IMR-90 (cell line): Measurements from ENCODE around the gene NARS2. TPM values are rescaled to one million over a fixed set of nuclear protein-coding genes. Genes with fewer than 3 reads are reported as not detected.

Experiments used
- ATAC-seq: fragments of 200-7000 bp; cut with Tn5 transposase; 2 replicates; pipeline ENCODE4 v1.9.1; 2020; ENCODE audit warnings: low read depth, mild to moderate bottlenecking, moderate library complexity
- BruUV-seq: library from RNA; stranded (reverse); fragments of 400-500 nt; replicated peaks from 2 replicates; lab custom pipeline; 2021; lab: Mats Ljungman, UMichigan
- CTCF ChIA-PET: fragments of 300-600 bp; formaldehyde crosslinking; extraction: SDS; loops from one replicate; lab custom pipeline; 2021; ENCODE audit warnings: antibody characterized with exemption; lab: Yijun Ruan, JAX
- POLR2A ChIA-PET: fragments of 300-600 bp; sonication (Branson Sonifier 250); formaldehyde crosslinking; loops from one replicate; lab custom pipeline; 2022; ENCODE audit warnings: antibody characterized with exemption; ENCODE audit not compliant: unreplicated experiment; lab: Charles Lee
- DNase-seq: peaks from one replicate; pipeline ENCODE4 v3.0.0; 2013
- H2AFZ ChIP-seq: replicated peaks from 2 replicates; pipeline ENCODE3; 2013; ENCODE audit warnings: low read length, mild to moderate bottlenecking; ENCODE audit not compliant: poor library complexity
- H2AK5ac ChIP-seq: 2 replicates; pipeline ENCODE4 v1.6.1; 2013; ENCODE audit warnings: low read depth, low read length, inconsistent platforms
- H2AK9ac ChIP-seq: replicated peaks from 2 replicates; pipeline ENCODE3; 2013; ENCODE audit warnings: mild to moderate bottlenecking, low read depth, low read length, moderate library complexity; ENCODE audit not compliant: poor library complexity
- H2BK120ac ChIP-seq: 2 replicates; pipeline ENCODE4 v1.6.1; 2013; ENCODE audit warnings: low read depth, low read length, inconsistent platforms
- H2BK15ac ChIP-seq: 3 replicates; pipeline ENCODE4 v1.6.1; 2013; ENCODE audit warnings: low read depth, low read length, inconsistent platforms
- H2BK20ac ChIP-seq: 2 replicates; pipeline ENCODE4 v1.6.1; 2013; ENCODE audit warnings: low read depth, mild to moderate bottlenecking, inconsistent platforms, low read length, moderate library complexity
- H2BK5ac ChIP-seq: 2 replicates; pipeline ENCODE4 v1.6.1; 2013; ENCODE audit warnings: mild to moderate bottlenecking, low read depth, low read length, inconsistent platforms; ENCODE audit not compliant: poor library complexity, severe bottlenecking
- H3K14ac ChIP-seq: replicated peaks from 2 replicates; pipeline ENCODE4 v1.6.1; 2013; ENCODE audit warnings: low read depth, low read length, inconsistent platforms
- H3K18ac ChIP-seq: 2 replicates; pipeline ENCODE4 v1.6.1; 2013; ENCODE audit warnings: low read depth, low read length, control low read depth
- H3K23ac ChIP-seq: 2 replicates; pipeline ENCODE4 v1.6.1; 2013; ENCODE audit warnings: low read depth, low read length, inconsistent platforms
- H3K27ac ChIP-seq: 2 replicates; pipeline ENCODE4 v1.5.1; 2013; ENCODE audit warnings: mild to moderate bottlenecking, control low read depth, low read length; ENCODE audit not compliant: insufficient read depth
- H3K27me3 ChIP-seq: 2 replicates; pipeline ENCODE4 v1.6.1; 2013; ENCODE audit warnings: low read length; ENCODE audit not compliant: control insufficient read depth, insufficient read depth
- H3K36me3 ChIP-seq: 2 replicates; pipeline ENCODE4 v1.6.1; 2013; ENCODE audit warnings: low read length, mixed read lengths; ENCODE audit not compliant: control insufficient read depth, insufficient read depth
- H3K4ac ChIP-seq: 2 replicates; pipeline ENCODE4 v1.6.1; 2013; ENCODE audit warnings: low read depth, low read length, inconsistent platforms
- H3K4me1 ChIP-seq: 2 replicates; pipeline ENCODE4 v1.6.1; 2013; ENCODE audit warnings: low read length, mixed read lengths; ENCODE audit not compliant: control insufficient read depth, insufficient read depth
- H3K4me2 ChIP-seq: 2 replicates; pipeline ENCODE4 v1.6.1; 2013; ENCODE audit warnings: low read depth, mild to moderate bottlenecking, control low read depth, low read length, moderate library complexity
- H3K4me3 ChIP-seq: 2 replicates; pipeline ENCODE4 v1.5.1; 2013; ENCODE audit warnings: low read depth, mild to moderate bottlenecking, control low read depth, low read length, moderate library complexity; ENCODE audit not compliant: insufficient read depth
- H3K56ac ChIP-seq: 2 replicates; pipeline ENCODE4 v1.6.1; 2013; ENCODE audit warnings: low read length, inconsistent platforms; ENCODE audit not compliant: insufficient read depth; ENCODE audit errors: extremely low read depth
- H3K79me1 ChIP-seq, 2 experiments: 2 replicates each; pipeline ENCODE4 v1.6.1; 2013; ENCODE audit warnings: low read length in 2 of 2, inconsistent platforms in 1 of 2, low read depth in 1 of 2
- H3K9ac ChIP-seq: 2 replicates; pipeline ENCODE4 v1.6.1; 2013; ENCODE audit warnings: low read depth, low read length, control low read depth
- H3K9me1 ChIP-seq: 2 replicates; pipeline ENCODE4 v1.6.1; 2013; ENCODE audit warnings: low read length, inconsistent platforms; ENCODE audit not compliant: insufficient read depth
- H3K9me3 ChIP-seq: 2 replicates; pipeline ENCODE4 v1.6.1; 2013; ENCODE audit warnings: low read length; ENCODE audit not compliant: control insufficient read depth, insufficient read depth
- H4K20me1 ChIP-seq: 2 replicates; pipeline ENCODE4 v1.6.1; 2013; ENCODE audit warnings: low read length, inconsistent platforms; ENCODE audit not compliant: insufficient read depth
- H4K5ac ChIP-seq: 2 replicates; pipeline ENCODE4 v1.6.1; 2013; ENCODE audit warnings: mild to moderate bottlenecking, low read depth, low read length, control low read depth
- H4K8ac ChIP-seq, 2 experiments: 2 replicates each; pipeline ENCODE4 v1.6.1; 2013; ENCODE audit warnings: low read depth in 2 of 2, low read length in 2 of 2, control low read depth in 1 of 2, inconsistent platforms in 1 of 2
- H4K91ac ChIP-seq: 2 replicates; pipeline ENCODE4 v1.6.1; 2013; ENCODE audit warnings: low read depth, low read length, inconsistent platforms; ENCODE audit not compliant: insufficient read depth
- CTCF ChIP-seq: conservative IDR thresholded peaks from 2 replicates; pipeline ENCODE4 v1.5.1; 2012; ENCODE audit warnings: mild to moderate bottlenecking, low read depth, low read length, improper control_type of control experiment
- MAFK ChIP-seq: IDR thresholded peaks from 2 replicates; pipeline ENCODE4 v1.6.1; 2012; ENCODE audit warnings: low read depth, low read length, improper control_type of control experiment
- MAZ ChIP-seq: IDR thresholded peaks from 2 replicates; pipeline ENCODE4 v1.6.1; 2012; ENCODE audit warnings: low read depth, mild to moderate bottlenecking, low read length, improper control_type of control experiment, moderate library complexity, borderline replicate concordance
- NFE2L2 ChIP-seq: fragments of 150-350 bp; IDR thresholded peaks from 2 replicates; pipeline ENCODE4 v1.6.1; 2016; ENCODE audit warnings: low read depth, mild to moderate bottlenecking, low read length
- RAD21 ChIP-seq: IDR thresholded peaks from 2 replicates; pipeline ENCODE4 v1.6.1; 2012; ENCODE audit warnings: low read length, improper control_type of control experiment
- USF2 ChIP-seq: fragments of 150-350 bp; IDR thresholded peaks from 2 replicates; pipeline ENCODE4 v1.6.1; 2017; ENCODE audit warnings: mild to moderate bottlenecking, antibody characterized with exemption, low read length, low read depth
- WGBS, 2 experiments: methylation state at CpG; one replicate each; pipeline versions ENCODE4 v1.1.5 to v1.1.7; 2013; ENCODE audit warnings: missing lambda C conversion rate in 2 of 2; ENCODE audit not compliant: insufficient read length in 1 of 2; ENCODE audit errors: extremely low coverage in 2 of 2; 5-methylcytosine and 5-hydroxymethylcytosine counted together
- dilution Hi-C: fragments of 300-500 bp; cut with HindIII; formaldehyde crosslinking; loops from one replicate; pipeline ENCODE4 v1.14.3; 2018; ENCODE audit warnings: low sequenced_read_pairs; ENCODE audit not compliant: unreplicated experiment
- in situ Hi-C: fragments of 300-500 bp; cut with MboI; formaldehyde crosslinking; loops from 3 replicates; pipeline ENCODE4 v1.14.3; 2019; ENCODE audit warnings: low sequenced_read_pairs, inconsistent platforms, mixed read lengths
- intact Hi-C: fragments of 100-400 bp; cut with micrococcal nuclease; formaldehyde crosslinking; loops from 2 replicates; pipeline ENCODE4 v1.10.0; 2022
- polyA plus RNA-seq, 3 experiments: library from polyadenylated mRNA; depleted of rRNA; stranded (reverse); fragments of >200 nt; gene quantifications; 2 replicates each; pipeline ENCODE4 v1.2.3, GENCODE V29; 2012; ENCODE audit warnings: low replicate concordance in 1 of 3
- total RNA-seq: library from RNA; depleted of rRNA; stranded (reverse); fragments of >200 nt; gene quantifications from 2 replicates; pipeline ENCODE4 v1.2.3, GENCODE V29; 2012

The NARS2 gene
- total and polyA plus RNA-seq, 2 of the 4 experiments (the other 2 are of a cell fraction): 8.0 to 15.8 TPM

GRCh38 chr11:78469896-78470295 is 104.8 kb downstream of the NARS2 start:
- TF ChIP-seq MAFK (no peak), CTCF (no peak), USF2 (no peak), RAD21 (no peak), NFE2L2 (no peak), MAZ (no peak)
- ChIA-PET CTCF (no interaction called here), POLR2A (no interaction called here)
- Histone ChIP-seq H3K4me2 (no peak overlapping the region), H4K5ac (no peak overlapping the region), H3K9me1 (no peaks in the 10 kb centered on the region), H4K20me1 (no peaks in the 10 kb centered on the region), H2AFZ (no peak overlapping the region), H3K27me3 (no peaks in the 10 kb centered on the region), H3K27ac (no peak overlapping the region), H2BK15ac (no peak overlapping the region), H4K91ac (no peak overlapping the region), H2BK120ac (no peak overlapping the region), H3K18ac (no peak overlapping the region), H3K56ac (no peak overlapping the region), H2BK20ac (no peak overlapping the region), H3K9me3 (no peaks in the 10 kb centered on the region), H2AK5ac (no peak overlapping the region), H3K4me3 (no peak overlapping the region), H3K23ac (no peak overlapping the region), H3K9ac (no peak overlapping the region), H3K79me1 (no peaks in the 10 kb centered on the region), H3K4ac (no peak overlapping the region), H3K4me1 (no peaks in the 10 kb centered on the region), H3K14ac (no peak overlapping the region), H2AK9ac (no peak overlapping the region), H3K36me3 (peaks cover 2% of the 10 kb centered on the region; the same call in 1 of the 2 replicates), H4K8ac (no peak overlapping the region), H2BK5ac (no peak overlapping the region)
- ATAC-seq: no peak
- no TSS peak for BruUV-seq
- no peak for DNase-seq
- intact Hi-C loops: no loop called here
- 91% methylated on average over 3 of the region's 3 CpGs; no CpG with 5 or more reads in 1 of the 2 experiments for whole genome bisulfite sequencing, 2 experiments
- in situ Hi-C loops: no loop called here
- dilution Hi-C loops: no loop called here
